Measurements from ENCODE around the gene LCT.
A peak's percentile ranks its signal among the peaks of the same experiment; 100 is the strongest.

The LCT gene

DNA sequence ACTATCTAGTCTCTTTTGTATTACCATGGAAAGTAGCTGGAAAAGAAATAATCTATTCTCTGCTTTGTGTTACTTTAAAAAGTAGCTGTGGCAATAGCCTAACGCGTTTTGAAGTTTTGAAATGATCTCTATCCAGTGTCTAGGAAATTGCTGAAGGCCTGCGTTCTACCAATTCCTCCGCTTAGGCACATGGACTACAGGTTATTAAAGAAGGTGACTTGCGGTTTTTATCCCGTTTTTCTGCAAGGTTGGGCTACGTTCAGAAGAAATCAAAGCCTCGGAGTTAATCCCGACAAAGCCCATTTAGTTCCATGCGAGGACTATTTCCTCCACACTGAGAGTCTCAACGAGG is 96.0 kb downstream of the LCT start:
- Histone ChIP-seq H3K9ac (no peak overlapping the region), H3K4me2 (no peak overlapping the region), H3K4me1 (peaks cover 22% of the 10 kb centered on the region), H3K4me3 (peak overlapping the region; percentile 98; the same call in 1 of the 2 replicates), H3K27me3 (no peaks in the 10 kb centered on the region), H4K20me1 (peaks cover 41% of the 10 kb centered on the region), H3K9me3 (no peaks in the 10 kb centered on the region), H3K27ac (no peak overlapping the region), H3K36me3 (peaks cover 17% of the 10 kb centered on the region)
- TF ChIP-seq Cebpa-rat (IDR thresholded peaks at IDR 0.05): no peak

DNA sequence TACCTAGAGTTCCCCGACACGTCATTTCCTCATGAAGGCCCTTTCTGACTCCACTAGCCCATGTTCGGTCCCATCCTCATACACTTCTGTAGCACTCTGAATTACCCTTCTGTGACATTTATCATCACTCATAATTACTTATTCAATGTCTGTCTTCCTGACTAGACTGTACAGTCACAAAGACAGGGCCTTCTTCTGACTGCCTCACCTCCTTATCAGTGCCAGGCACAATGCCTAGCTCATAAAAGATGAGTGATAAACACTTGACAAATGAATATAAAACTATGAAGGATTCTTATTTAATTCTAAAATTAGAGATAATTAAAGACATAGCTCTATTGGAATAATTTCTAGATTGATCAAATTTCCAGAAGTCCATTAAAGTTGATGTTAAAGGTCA is 96.8 kb downstream of the LCT start:
- Histone ChIP-seq H3K9me3 (no peaks in the 10 kb centered on the region), H3K27ac (no peak overlapping the region), H3K4me2 (no peak overlapping the region), H3K36me3 (peaks cover 9% of the 10 kb centered on the region), H3K4me1 (peaks cover 21% of the 10 kb centered on the region), H3K9ac (no peak overlapping the region), H3K27me3 (no peaks in the 10 kb centered on the region), H3K4me3 (no peak overlapping the region), H4K20me1 (peaks cover 33% of the 10 kb centered on the region)
- no peak for TF ChIP-seq Cebpa-rat (IDR thresholded peaks at IDR 0.05)

Data from BLaER1 (cell line).